MM.1S (cell line): ENCODE data around the gene CBL.

Experiments used
- DNase-seq: peaks from one replicate; pipeline ENCODE4 v3.0.0-alpha.2; 2015
- H2AFZ ChIP-seq: fragments of 300-600 bp; sonication (generic); 2 replicates; pipeline ENCODE4 v1.6.0; 2016; ENCODE audit warnings: antibody characterized with exemption, low read length
- H3F3A ChIP-seq: fragments of 300-600 bp; sonication (generic); 2 replicates; pipeline ENCODE4 v1.6.1; 2016; ENCODE audit warnings: mild to moderate bottlenecking, antibody characterized with exemption, low read length, moderate library complexity, mixed read lengths; ENCODE audit not compliant: insufficient read depth
- H3K27ac ChIP-seq: fragments of 300-600 bp; sonication (generic); 2 replicates; pipeline ENCODE4 v1.5.1; 2016; ENCODE audit warnings: mild to moderate bottlenecking, low read length
- H3K27me3 ChIP-seq: fragments of 300-600 bp; sonication (generic); replicated peaks from 2 replicates; pipeline ENCODE4 v1.6.0; 2016; ENCODE audit warnings: low read length; ENCODE audit not compliant: insufficient read depth
- H3K36me3 ChIP-seq: fragments of 300-600 bp; sonication (generic); replicated peaks from 2 replicates; pipeline ENCODE4 v1.6.1; 2016; ENCODE audit warnings: mild to moderate bottlenecking, low read length, mixed read lengths; ENCODE audit not compliant: insufficient read depth
- H3K4me1 ChIP-seq: fragments of 300-600 bp; sonication (generic); 2 replicates; pipeline ENCODE4 v1.6.1; 2016; ENCODE audit warnings: low read length, mixed read lengths
- H3K4me2 ChIP-seq: fragments of 300-600 bp; sonication (generic); 2 replicates; pipeline ENCODE4 v1.6.0; 2016; ENCODE audit warnings: low read depth, low read length
- H3K4me3 ChIP-seq: fragments of 300-600 bp; sonication (generic); 2 replicates; pipeline ENCODE4 v1.5.1; 2016; ENCODE audit warnings: low read length, mixed read lengths
- H3K79me2 ChIP-seq: fragments of 300-600 bp; sonication (generic); 2 replicates; pipeline ENCODE4 v1.6.1; 2016; ENCODE audit warnings: mixed run types, low read length, mixed read lengths
- H3K9ac ChIP-seq: fragments of 300-600 bp; sonication (generic); 2 replicates; pipeline ENCODE4 v1.6.1; 2016; ENCODE audit warnings: low read length, mixed read lengths
- H3K9me2 ChIP-seq: fragments of 300-600 bp; sonication (generic); replicated peaks from 2 replicates; pipeline ENCODE4 v1.6.1; 2016; ENCODE audit warnings: mild to moderate bottlenecking, low read length, mixed read lengths; ENCODE audit not compliant: insufficient read depth
- H3K9me3 ChIP-seq: fragments of 300-600 bp; sonication (generic); replicated peaks from 2 replicates; pipeline ENCODE4 v1.6.1; 2016; ENCODE audit warnings: mild to moderate bottlenecking, low read length, mixed read lengths; ENCODE audit not compliant: insufficient read depth
- H4K20me1 ChIP-seq: fragments of 300-600 bp; sonication (generic); 2 replicates; pipeline ENCODE4 v1.6.1; 2016; ENCODE audit warnings: mild to moderate bottlenecking, low read length, moderate library complexity, mixed read lengths; ENCODE audit not compliant: insufficient read depth
- EZH2 ChIP-seq: fragments of 300-600 bp; sonication (generic); optimal IDR thresholded peaks from 2 replicates; pipeline ENCODE3; 2017; ENCODE audit warnings: low read depth, mild to moderate bottlenecking, antibody characterized with exemption, low read length, mixed read lengths
- EZH2phosphoT487 ChIP-seq: fragments of 300-600 bp; sonication (generic); IDR thresholded peaks from 2 replicates; pipeline ENCODE4 v1.6.1; 2018; ENCODE audit warnings: antibody characterized with exemption, low read length
- TF ChIP-seq, protein P1 (sequence below): fragments of 300-600 bp; sonication (generic); IDR thresholded peaks from 2 replicates; pipeline ENCODE4 v1.5.1; 2016; ENCODE audit warnings: antibody characterized with exemption, low read length, mixed read lengths

The CBL gene

DNA sequence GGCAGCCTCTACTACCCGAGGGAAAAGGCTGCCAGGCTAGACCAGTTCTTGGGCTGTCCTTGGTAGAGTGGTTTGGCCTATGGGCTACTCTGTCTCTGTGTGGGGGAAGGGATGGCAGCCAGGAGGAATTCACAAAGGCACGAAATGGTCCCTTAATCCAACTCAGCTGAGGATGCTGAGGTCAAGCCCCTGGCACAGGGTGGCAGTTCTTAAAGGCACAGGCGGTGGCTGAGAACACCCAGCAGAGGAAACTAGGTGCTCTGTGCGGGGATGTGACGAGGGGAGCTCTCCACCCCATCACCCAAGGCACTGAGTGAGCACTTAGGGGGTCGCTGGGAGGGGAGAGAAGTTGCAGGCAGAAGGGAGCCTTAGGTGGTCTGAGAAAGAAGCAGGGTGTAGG is 140.5 kb downstream of the CBL start, which contains the start of gene MFRP:
TSS of gene MFRP (minus strand) at position 101 of the 400 bp plus-strand sequence. CDS start 192 bp downstream, outside the sequence.
- Histone ChIP-seq H3K36me3 (no peaks in the 10 kb centered on the region), H3K27ac (no peak within 1 kb of the TSS), H3F3A (no peaks in the 10 kb centered on the region), H3K9me2 (no peaks in the 10 kb centered on the region), H3K79me2 (no peaks in the 10 kb centered on the region), H3K4me2 (no peak within 1 kb of the TSS), H3K9me3 (no peaks in the 10 kb centered on the region), H3K9ac (no peak within 1 kb of the TSS), H3K27me3 (peaks cover 86% of the 10 kb centered on the region), H3K4me1 (0 out of 2 replicates have a peak, but pooled peaks cover under 1% of the 10 kb centered on the region), H3K4me3 (no peak within 1 kb of the TSS), H2AFZ (no peak within 1 kb of the TSS), H4K20me1 (no peaks in the 10 kb centered on the region)
- DNase-seq, result no peak
- TF ChIP-seq, protein P1, sequence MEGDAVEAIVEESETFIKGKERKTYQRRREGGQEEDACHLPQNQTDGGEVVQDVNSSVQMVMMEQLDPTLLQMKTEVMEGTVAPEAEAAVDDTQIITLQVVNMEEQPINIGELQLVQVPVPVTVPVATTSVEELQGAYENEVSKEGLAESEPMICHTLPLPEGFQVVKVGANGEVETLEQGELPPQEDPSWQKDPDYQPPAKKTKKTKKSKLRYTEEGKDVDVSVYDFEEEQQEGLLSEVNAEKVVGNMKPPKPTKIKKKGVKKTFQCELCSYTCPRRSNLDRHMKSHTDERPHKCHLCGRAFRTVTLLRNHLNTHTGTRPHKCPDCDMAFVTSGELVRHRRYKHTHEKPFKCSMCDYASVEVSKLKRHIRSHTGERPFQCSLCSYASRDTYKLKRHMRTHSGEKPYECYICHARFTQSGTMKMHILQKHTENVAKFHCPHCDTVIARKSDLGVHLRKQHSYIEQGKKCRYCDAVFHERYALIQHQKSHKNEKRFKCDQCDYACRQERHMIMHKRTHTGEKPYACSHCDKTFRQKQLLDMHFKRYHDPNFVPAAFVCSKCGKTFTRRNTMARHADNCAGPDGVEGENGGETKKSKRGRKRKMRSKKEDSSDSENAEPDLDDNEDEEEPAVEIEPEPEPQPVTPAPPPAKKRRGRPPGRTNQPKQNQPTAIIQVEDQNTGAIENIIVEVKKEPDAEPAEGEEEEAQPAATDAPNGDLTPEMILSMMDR, result no peak
- TF ChIP-seq EZH2phosphoT487 (no peak), EZH2 (no peak)

DNA sequence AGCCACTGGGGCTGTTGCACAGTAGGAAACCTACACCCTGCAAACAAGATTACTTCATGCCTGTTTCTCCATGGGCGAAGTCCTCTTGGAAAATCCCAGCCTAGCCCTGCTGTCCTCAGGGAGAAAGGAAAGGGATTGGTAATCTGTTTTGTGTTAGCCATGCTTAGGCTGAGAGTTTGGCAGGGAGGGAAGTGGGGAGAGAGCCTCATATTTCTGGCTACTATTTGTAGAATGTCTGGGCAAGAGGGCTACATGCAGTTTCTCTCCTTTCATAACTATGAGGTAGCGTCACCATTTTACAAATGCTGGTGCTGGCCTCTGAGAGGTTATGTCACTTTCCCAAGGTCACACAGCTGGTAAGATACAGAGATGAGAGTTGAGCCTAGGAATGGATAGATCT is 141.1 kb downstream of the CBL start:
- no peak overlapping the region for H3K4me3 ChIP-seq
- no peak overlapping the region for H2AFZ ChIP-seq
- no peak overlapping the region for H3K4me2 ChIP-seq
- H3K79me2 ChIP-seq, result no peaks in the 10 kb centered on the region
- H3K9ac ChIP-seq, result no peak overlapping the region
- no peaks in the 10 kb centered on the region for H3K4me1 ChIP-seq
- H3K27ac ChIP-seq, result no peak overlapping the region
- H3K36me3 ChIP-seq, result no peaks in the 10 kb centered on the region
- H3K27me3 ChIP-seq, result peaks cover 87% of the 10 kb centered on the region
- H3K9me2 ChIP-seq, result no peaks in the 10 kb centered on the region
- no peaks in the 10 kb centered on the region for H4K20me1 ChIP-seq
- no peaks in the 10 kb centered on the region for H3F3A ChIP-seq
- DNase-seq, result no peak
- TF ChIP-seq, protein P1, result no peak
- TF ChIP-seq EZH2 (no peak), EZH2phosphoT487 (no peak)
- no peaks in the 10 kb centered on the region for H3K9me3 ChIP-seq

DNA sequence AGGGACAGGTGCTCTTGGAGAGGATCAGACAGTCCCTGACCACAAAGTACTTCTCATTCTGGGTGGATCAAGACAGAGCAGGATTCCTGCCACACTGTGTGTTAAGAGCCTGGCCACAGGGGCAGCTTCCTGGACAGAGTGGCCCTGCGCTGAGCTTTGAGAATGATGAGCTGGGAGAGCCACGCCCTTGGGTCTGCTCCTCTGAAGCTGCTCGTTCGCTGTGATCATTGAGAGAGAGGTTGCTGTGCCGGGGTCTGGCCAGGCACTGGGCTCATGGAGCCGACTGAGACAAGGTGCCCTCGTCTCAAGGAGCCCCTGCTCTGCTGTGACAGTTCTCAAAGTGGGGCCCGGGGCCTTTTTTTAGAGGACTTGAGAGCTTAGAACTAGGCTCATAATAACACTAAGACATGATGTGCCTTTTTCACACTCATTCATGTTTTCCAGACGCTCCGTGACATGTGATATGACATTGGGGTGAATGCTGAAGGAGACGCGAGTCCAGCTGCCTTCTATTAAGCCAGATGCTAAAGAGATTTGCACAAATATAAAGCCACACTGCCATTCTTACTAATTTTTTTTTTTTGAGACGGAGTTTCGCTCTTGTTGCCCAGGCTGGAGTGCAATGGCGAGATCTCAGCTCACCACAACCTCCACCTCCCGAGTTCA is 141.9 kb downstream of the CBL start:
- no peak overlapping the region for H3K9ac ChIP-seq
- H2AFZ ChIP-seq, result no peak overlapping the region
- H3K79me2 ChIP-seq, result no peaks in the 10 kb centered on the region
- TF ChIP-seq EZH2phosphoT487, result no peak
- TF ChIP-seq, protein P1, result no peak
- no peak for TF ChIP-seq EZH2
- H3K36me3 ChIP-seq, result no peaks in the 10 kb centered on the region
- H3K4me3 ChIP-seq, result no peak overlapping the region
- no peak for DNase-seq
- no peak overlapping the region for H3K4me2 ChIP-seq
- H3F3A ChIP-seq, result no peaks in the 10 kb centered on the region
- H3K27me3 ChIP-seq, result peaks cover 78% of the 10 kb centered on the region
- H4K20me1 ChIP-seq, result no peaks in the 10 kb centered on the region
- no peak overlapping the region for H3K27ac ChIP-seq
- H3K4me1 ChIP-seq, result no peaks in the 10 kb centered on the region
- H3K9me2 ChIP-seq, result no peaks in the 10 kb centered on the region
- H3K9me3 ChIP-seq, result no peaks in the 10 kb centered on the region
